HepG2 (cell line): ENCODE measurements around the gene CHTF8. TPM values are rescaled to one million over a fixed set of nuclear protein-coding genes. Genes with fewer than 3 reads are reported as not detected.

ENCODE experiments used
- ATAC-seq: fragments of 200-7000 bp; cut with Tn5 transposase; 3 replicates; pipeline ENCODE4 v1.9.1; 2020; ENCODE audit warnings: mild to moderate bottlenecking, moderate library complexity
- BruUV-seq: library from RNA; stranded (reverse); fragments of 400-500 nt; replicated peaks from 2 replicates; lab custom pipeline; 2021; lab: Mats Ljungman, UMichigan
- CTCF ChIA-PET: fragments of 300-600 bp; formaldehyde crosslinking; extraction: SDS; loops from one replicate; lab custom pipeline; 2021; ENCODE audit warnings: low total read pairs, inconsistent platforms, low intra/inter-chr PET ratio; lab: Yijun Ruan, JAX
- POLR2A ChIA-PET: fragments of 350-600 bp; sonication (Branson Sonifier 250); formaldehyde crosslinking; loops from one replicate; lab custom pipeline; 2020; ENCODE audit warnings: antibody characterized with exemption, inconsistent platforms; lab: Yijun Ruan, JAX
- DNase-seq: peaks from one replicate; pipeline ENCODE4 v3.0.0-alpha.2; 2015; ENCODE audit warnings: low spot score
- FAIRE-seq: peaks from 3 replicates; lab custom pipeline; 2011; peaks lifted over from hg19 to GRCh38; lab: Jason Lieb, UNC
- H2AFZ ChIP-seq: one replicate; pipeline ENCODE4 v1.6.1; 2011; ENCODE audit warnings: low read length, inconsistent platforms
- H3K27ac ChIP-seq: fragments of 300-600 bp; 3 replicates; pipeline ENCODE4 v1.8.0; 2011; ENCODE audit warnings: mixed run types, mild to moderate bottlenecking, mixed read lengths, low read length, inconsistent platforms; ENCODE audit not compliant: insufficient read depth; ENCODE audit errors: extremely low read length
- H3K27me3 ChIP-seq, 2 experiments: fragments of 200-600 bp in 1 of 2; 2 replicates in 1 of 2; 3 replicates in 1 of 2; pipeline versions ENCODE4 v1.6.0 to v1.8.0; 2011; ENCODE audit warnings: low read length in 2 of 2, mild to moderate bottlenecking in 2 of 2, moderate library complexity in 2 of 2, inconsistent platforms in 1 of 2; ENCODE audit not compliant: insufficient read depth in 2 of 2, control insufficient read depth in 1 of 2
- H3K36me3 ChIP-seq, 2 experiments: fragments of 200-600 bp in 1 of 2; replicated peaks in 1 of 2; 2 replicates in 1 of 2; 3 replicates in 1 of 2; pipeline versions ENCODE4 v1.5.1 to v1.8.0; 2011; ENCODE audit warnings: low read length in 2 of 2, inconsistent platforms in 1 of 2; ENCODE audit not compliant: insufficient read depth in 2 of 2, control insufficient read depth in 1 of 2
- H3K4me1 ChIP-seq: 2 replicates; pipeline ENCODE4 v1.5.1; 2012; ENCODE audit warnings: low read length, inconsistent platforms; ENCODE audit not compliant: insufficient read depth
- H3K4me2 ChIP-seq: 2 replicates; pipeline ENCODE4 v1.6.0; 2011; ENCODE audit warnings: low read depth, low read length, inconsistent platforms
- H3K4me3 ChIP-seq, 3 experiments: fragments of 200-600 bp in 1 of 3; sonication (generic), shearing (Covaris generic) in 1 of 3; replicated peaks in 1 of 3; 2 replicates each; pipeline ENCODE4 v1.5.1; 2011 to 2016; ENCODE audit warnings: low read length in 3 of 3, inconsistent platforms in 2 of 3, low read depth in 2 of 3, mild to moderate bottlenecking in 2 of 3, control low read depth in 1 of 3, mixed read lengths in 1 of 3; ENCODE audit not compliant: insufficient read depth in 1 of 3
- H3K79me2 ChIP-seq: one replicate; pipeline ENCODE4 v1.6.1; 2011; ENCODE audit warnings: low read length, inconsistent platforms; ENCODE audit not compliant: insufficient read depth
- H3K9ac ChIP-seq: 2 replicates; pipeline ENCODE4 v1.6.0; 2011; ENCODE audit warnings: mild to moderate bottlenecking, low read depth, low read length, inconsistent platforms; ENCODE audit not compliant: insufficient read depth
- H3K9me3 ChIP-seq: 2 replicates; pipeline ENCODE4 v1.5.1; 2012; ENCODE audit warnings: mild to moderate bottlenecking, low read length
- H4K20me1 ChIP-seq: 2 replicates; pipeline ENCODE4 v1.6.0; 2011; ENCODE audit warnings: inconsistent platforms, mild to moderate bottlenecking, low read length, moderate library complexity; ENCODE audit not compliant: insufficient read depth
- BRCA1 ChIP-seq: sonication (generic); formaldehyde crosslinking; IDR thresholded peaks from 2 replicates; pipeline ENCODE4 v1.4.0; 2020; ENCODE audit warnings: missing genetic modification reagents
- DNMT3B ChIP-seq: conservative IDR thresholded peaks from 2 replicates; pipeline ENCODE4 v1.6.1; 2016; ENCODE audit warnings: missing biosample characterization, control low read depth
- ESRRA ChIP-seq: sonication (generic); formaldehyde crosslinking; IDR thresholded peaks from 2 replicates; pipeline ENCODE4 v1.5.1; 2020; ENCODE audit warnings: mild to moderate bottlenecking, low read depth, missing genetic modification reagents
- MXI1 ChIP-seq: IDR thresholded peaks from 3 replicates; pipeline ENCODE4 v1.6.1; 2012; ENCODE audit warnings: low read depth, low read length, inconsistent platforms, borderline replicate concordance
- NR1H2 ChIP-seq: sonication (generic); formaldehyde crosslinking; IDR thresholded peaks from 2 replicates; pipeline ENCODE4 v1.8.1; 2022; ENCODE audit warnings: low read depth, missing genetic modification reagents, borderline replicate concordance
- PHF20 ChIP-seq: sonication (generic); formaldehyde crosslinking; IDR thresholded peaks from 2 replicates; pipeline ENCODE4 v1.5.0; 2020; ENCODE audit warnings: mild to moderate bottlenecking, missing genetic modification reagents
- RAD21 ChIP-seq: fragments of 450-650 bp; formaldehyde crosslinking; IDR thresholded peaks from 2 replicates; pipeline ENCODE4 v1.5.0; 2020; ENCODE audit warnings: mild to moderate bottlenecking
- RFX3 ChIP-seq: IDR thresholded peaks from 2 replicates; pipeline ENCODE4 v1.6.1; 2016; ENCODE audit warnings: missing biosample characterization, missing genetic modification reagents
- TAF15 ChIP-seq: fragments of 200-400 bp; formaldehyde crosslinking; IDR thresholded peaks from one replicate; pipeline ENCODE4 v1.6.1; 2018; ENCODE audit warnings: mild to moderate bottlenecking, low read depth, low read length; ENCODE audit not compliant: poor library complexity, severe bottlenecking
- ZNF274 ChIP-seq: sonication (generic); formaldehyde crosslinking; IDR thresholded peaks from 2 replicates; pipeline ENCODE4 v1.5.1; 2020; ENCODE audit warnings: mild to moderate bottlenecking, missing genetic modification reagents
- ZNF33B ChIP-seq: sonication (generic); formaldehyde crosslinking; IDR thresholded peaks from 2 replicates; pipeline ENCODE4 v1.5.1; 2020; ENCODE audit warnings: mild to moderate bottlenecking, missing genetic modification reagents
- ZNF558 ChIP-seq: sonication (generic); formaldehyde crosslinking; IDR thresholded peaks from 2 replicates; pipeline ENCODE4 v1.9.0; 2022; ENCODE audit warnings: mild to moderate bottlenecking, missing genetic modification reagents, borderline replicate concordance
- ZNF644 ChIP-seq: IDR thresholded peaks from 2 replicates; pipeline ENCODE4 v1.6.1; 2016; ENCODE audit warnings: low read depth
- WGBS: methylation state at CpG from one replicate; pipeline ENCODE4 v1.1.6; 2017; ENCODE audit warnings: low lambda C conversion rate; 5-methylcytosine and 5-hydroxymethylcytosine counted together
- in situ Hi-C: cut with HindIII; loops from 2 replicates; pipeline ENCODE4 v1.10.0; 2017; ENCODE audit warnings: low pct_unique_long_range_greater_than_20kb; ENCODE audit not compliant: extremely low pct_ligation_motif_present
- intact Hi-C: fragments of 100-400 bp; cut with micrococcal nuclease; formaldehyde crosslinking; loops from one replicate; pipeline ENCODE4 v1.10.0; 2022; ENCODE audit not compliant: unreplicated experiment
- polyA plus RNA-seq, 8 experiments: library from polyadenylated mRNA; depleted of rRNA in 3 of 8; stranded (reverse) in 7 of 8; unstranded in 1 of 8; fragments of >200 nt; fragmentation: Illumina TruSeq in 4 of 8; extraction: Trizol in 4 of 8; gene quantifications; 2 replicates each; pipeline versions ENCODE4 v1.2.1 to v1.2.3, GENCODE V29; 2011 to 2016; ENCODE audit warnings: low read depth in 4 of 8, missing spikeins in 1 of 8, mixed read lengths in 1 of 8; ENCODE audit not compliant: insufficient read depth in 1 of 8
- total RNA-seq, 5 experiments: library from RNA; depleted of rRNA; stranded (reverse); fragments of >200 nt; fragmentation: Illumina TruSeq; extraction: Trizol; gene quantifications; 2 replicates each; pipeline ENCODE4 v1.2.3, GENCODE V29; 2016; ENCODE audit warnings: low read depth in 1 of 5

Gene CHTF8
- total and polyA plus RNA-seq, 2 of the 13 experiments (the other 11 are each of a cell fraction or from before 2014, with no cell fraction given): 37.2 to 67.5 TPM

GRCh38 chr16:69166946-69167930 lies 34.9 kb upstream of the CHTF8 start:
- H2AFZ ChIP-seq: no peak overlapping the region
- H4K20me1 ChIP-seq: no peaks in the 10 kb centered on the region
- peaks cover 30 to 73% of the 10 kb centered on the region in 2 experiments for H3K36me3 ChIP-seq
- TF ChIP-seq RAD21 (CRISPR knock-in tag) (no peak), NR1H2 (CRISPR knock-in tag) (no peak), BRCA1 (CRISPR knock-in tag) (no peak), DNMT3B (CRISPR knock-in tag) (no peak), ZNF274 (CRISPR knock-in tag) (no peak), TAF15 (no peak), ZNF33B (CRISPR knock-in tag) (no peak), PHF20 (no peak), ESRRA (CRISPR knock-in tag) (no peak), ZNF558 (CRISPR knock-in tag) (no peak), MXI1 (no peak), ZNF644 (CRISPR knock-in tag) (no peak), RFX3 (CRISPR knock-in tag) (no peak)
- H3K4me3 ChIP-seq: no peak overlapping the region
- 99% methylated on average over 7 of the region's 7 CpGs for WGBS
- POLR2A ChIA-PET: interaction anchor here (1.5 to 2.9 kb wide), 2 partner anchors 19 to 54 kb away, joined by 3 to 10 read pairs; partner anchors contain the start of gene SNTB2
- no peak overlapping the region for H3K9ac ChIP-seq
- in situ Hi-C loops: no loop called here
- CTCF ChIA-PET: no interaction called here
- no peak overlapping the region for H3K27ac ChIP-seq
- no peaks in the 10 kb centered on the region for H3K4me1 ChIP-seq
- no peaks in the 10 kb centered on the region for H3K9me3 ChIP-seq
- no peak for FAIRE-seq
- intact Hi-C loops: no loop called here
- BruUV-seq: no TSS peak
- no peak overlapping the region for H3K4me2 ChIP-seq
- no peak for DNase-seq
- no peaks in the 10 kb centered on the region for H3K27me3 ChIP-seq
- ATAC-seq: no peak
- no peaks in the 10 kb centered on the region for H3K79me2 ChIP-seq
